HFFc6 (cell line): ENCODE measurements around the gene LMF1. TPM values are rescaled to one million over a fixed set of nuclear protein-coding genes. Genes with fewer than 3 reads are reported as not detected.

Experiments
- DNase-seq: peaks from one replicate; pipeline ENCODE4 v3.0.0-alpha.2; 2018
- H3K27ac Mint-ChIP-seq: 2 replicates; pipeline ENCODE4 v1.8.0; 2020; ENCODE audit warnings: mild to moderate bottlenecking, mixed read lengths
- H3K27me3 Mint-ChIP-seq: 2 replicates; pipeline ENCODE4 v1.8.0; 2021; ENCODE audit warnings: mild to moderate bottlenecking, moderate library complexity, mixed read lengths; ENCODE audit not compliant: insufficient read depth
- H3K36me3 Mint-ChIP-seq: 2 replicates; pipeline ENCODE4 v1.8.0; 2021; ENCODE audit warnings: low read depth, mixed read lengths
- H3K4me1 Mint-ChIP-seq: 2 replicates; pipeline ENCODE4 v1.8.0; 2020; ENCODE audit warnings: low read depth, mixed read lengths
- H3K4me3 Mint-ChIP-seq: 2 replicates; pipeline ENCODE4 v1.8.0; 2020; ENCODE audit warnings: mild to moderate bottlenecking, moderate library complexity, mixed read lengths
- H3K9me3 Mint-ChIP-seq: 2 replicates; pipeline ENCODE4 v1.8.0; 2020; ENCODE audit warnings: mild to moderate bottlenecking, mixed read lengths
- CTCF ChIP-seq: fragments of 200-600 bp; sonication (generic); IDR thresholded peaks from 2 replicates; pipeline ENCODE4 v1.5.0; 2021; ENCODE audit warnings: antibody characterized with exemption, mild to moderate bottlenecking
- total RNA-seq, 6 experiments: library from RNA; stranded (reverse); fragmentation: NEBNext Ultra II Directional; extraction: Animal tissue kit (Norgen Biotek cat#: 25700); gene quantifications; 2 replicates in 1 of 6; 3 replicates in 5 of 6; pipeline ENCODE4 v1.2.3, GENCODE V29; 2021

The LMF1 gene
- total RNA-seq, 6 experiments from 2014 or later = 10.9 to 19.3 (median 14.2) TPM

- DNase-seq = no peak
- TF ChIP-seq CTCF = no peak
- Mint-ChIP-seq H3K27me3 (peaks cover 11% of the 10 kb centered on the region), H3K4me1 (peaks cover 13% of the 10 kb centered on the region), H3K36me3 (peaks cover 5% of the 10 kb centered on the region; the same call in 1 of the 2 replicates), H3K9me3 (no peaks in the 10 kb centered on the region; the same call in 1 of the 2 replicates), H3K4me3 (no peak overlapping the region), H3K27ac (no peak overlapping the region)
Measured at GRCh38 chr16:805474-805873, 165.3 kb downstream of the LMF1 start.

GRCh38 chr16:804193-805048, 166.4 kb downstream of the LMF1 start:
- H3K4me3 Mint-ChIP-seq = no peak overlapping the region
- H3K4me1 Mint-ChIP-seq = peaks cover 13% of the 10 kb centered on the region
- H3K27me3 Mint-ChIP-seq = peaks cover 10% of the 10 kb centered on the region
- DNase-seq = no peak
- peak; percentile 14; the same call in 1 of the 2 replicates for TF ChIP-seq CTCF
- H3K27ac Mint-ChIP-seq = no peak overlapping the region
- H3K9me3 Mint-ChIP-seq = no peaks in the 10 kb centered on the region; the same call in 1 of the 2 replicates
- H3K36me3 Mint-ChIP-seq = peaks cover 5% of the 10 kb centered on the region; the same call in 1 of the 2 replicates

GRCh38 chr16:803754-804080, 167.1 kb downstream of the LMF1 start:
- H3K4me3 Mint-ChIP-seq = no peak overlapping the region
- DNase-seq = no peak
- peaks cover 12% of the 10 kb centered on the region for H3K4me1 Mint-ChIP-seq
- no peaks in the 10 kb centered on the region; the same call in 1 of the 2 replicates for H3K9me3 Mint-ChIP-seq
- H3K36me3 Mint-ChIP-seq = peaks cover 5% of the 10 kb centered on the region; the same call in 1 of the 2 replicates
- no peak overlapping the region for H3K27ac Mint-ChIP-seq
- peaks cover 10% of the 10 kb centered on the region for H3K27me3 Mint-ChIP-seq
- TF ChIP-seq CTCF = no peak

Other genes with a start within 250 kb of the LMF1 start
- 10 to 100 TPM; 50.1 to 57.7 (median 54.7) TPM for gene ANTKMT, start 249.8 kb downstream of the LMF1 start, total RNA-seq
- 1 to 10 TPM; 2.2 to 4.1 (median 3.4) TPM for gene CCDC78, start 244.5 kb downstream of the LMF1 start, total RNA-seq
- 10 to 100 TPM; 11.4 to 16.6 (median 14.1) TPM for gene HAGHL, start 243.9 kb downstream of the LMF1 start, total RNA-seq
- 10 to 100 TPM; 16.9 to 20.5 (median 18.0) TPM for gene CIAO3, start 230.0 kb downstream of the LMF1 start, total RNA-seq
- under 1 TPM; 0.17 to 0.61 (median 0.36) TPM for gene MSLN, start 210.2 kb downstream of the LMF1 start, total RNA-seq
- 10 to 100 TPM; 23.8 to 32.8 (median 25.8) TPM for gene RPUSD1, start 182.6 kb downstream of the LMF1 start, total RNA-seq
- gene CHTF18, start 182.4 kb downstream of the LMF1 start, total RNA-seq = 10 to 100 TPM; 15.2 to 31.7 (median 26.0) TPM
- not detected for gene GNG13, start 170.2 kb downstream of the LMF1 start, total RNA-seq
- under 1 TPM in 2 of 6 experiments, not detected in 4; 0.05 to 0.07 TPM for gene SOX8, start 10.8 kb upstream of the LMF1 start, total RNA-seq
- gene SSTR5, start 101.8 kb upstream of the LMF1 start, total RNA-seq = not detected
- not detected for gene C1QTNF8, start 125.3 kb upstream of the LMF1 start, total RNA-seq
- under 1 TPM in 2 of 6 experiments, not detected in 4; 0.03 to 0.05 TPM for gene CACNA1H, start 182.1 kb upstream of the LMF1 start, total RNA-seq